Dedifferentiated amniotic fluid mesenchymal stem cell (primary cell): ENCODE data around the gene APH1A.
A peak's percentile ranks its signal among the peaks of the same experiment; 100 is the strongest.
"Not testable (repeated sequence)": the region's sequence is repeated elsewhere in the genome, so short reads cannot be mapped to it uniquely, and the experiment has no call there.

Source experiments
- DNase-seq: peaks from one replicate; pipeline ENCODE4 v3.0.0-alpha.2; 2016; ENCODE audit errors: extremely low spot score

Gene APH1A

DNA sequence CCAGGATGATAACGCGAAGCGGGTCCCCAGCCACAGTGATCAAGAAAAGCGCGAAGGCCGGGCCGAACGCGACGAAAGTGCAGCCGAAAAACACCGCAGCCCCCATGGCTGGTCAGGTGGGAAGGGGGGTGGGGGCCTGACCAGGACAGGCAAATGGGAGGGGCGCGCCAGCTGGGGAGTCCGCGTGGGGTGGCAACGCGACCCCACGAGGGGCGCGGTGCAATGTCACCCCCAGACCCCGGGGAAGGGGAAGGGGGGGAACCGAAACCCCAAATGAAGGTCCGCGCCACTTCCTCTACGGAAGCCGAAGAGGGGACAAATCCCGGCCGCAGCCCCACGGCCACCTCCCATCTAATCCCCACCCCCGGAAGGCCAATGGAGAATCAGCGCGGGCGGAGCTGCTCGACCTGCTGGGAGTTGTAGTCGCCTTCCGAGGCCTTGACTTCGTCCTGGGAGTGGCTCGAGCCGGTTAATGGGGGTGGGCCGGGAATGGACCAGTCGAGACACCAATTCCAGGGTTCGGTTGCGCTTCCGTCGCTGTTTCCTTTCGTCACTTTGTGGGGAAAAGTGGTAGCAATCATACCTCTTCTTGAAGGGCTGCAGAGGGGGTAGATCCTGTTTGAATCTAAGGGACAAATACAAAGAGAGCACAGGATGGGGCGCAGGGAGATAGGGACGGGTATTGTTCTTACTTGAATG lies at the start of gene APH1A:
APH1A (minus strand) TSS at position 312 of the 699 bp plus-strand sequence; CDS start at position 106, 206 bp downstream.
- DNase-seq: peak; percentile 95

DNA sequence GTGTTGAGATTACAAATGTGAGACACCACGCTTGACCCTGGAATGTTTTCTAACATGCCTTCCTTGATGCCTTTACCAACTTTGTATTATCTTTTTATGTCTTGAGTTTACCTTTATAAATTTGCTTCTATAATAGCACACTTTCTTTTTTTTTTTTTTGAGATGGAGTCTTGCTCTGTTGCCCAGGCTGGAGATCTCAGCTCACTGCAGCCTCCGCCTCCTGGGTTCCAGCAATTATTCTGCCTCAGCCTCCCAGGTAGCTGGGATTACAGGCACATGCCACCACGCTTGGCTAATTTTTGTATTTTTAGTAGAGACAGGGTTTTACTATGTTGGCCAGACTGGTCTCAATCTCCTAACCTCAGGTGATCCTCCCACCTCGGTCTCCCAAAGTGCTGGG lies 45.9 kb upstream of the APH1A start:
- DNase-seq: not testable (repeated sequence)

DNA sequence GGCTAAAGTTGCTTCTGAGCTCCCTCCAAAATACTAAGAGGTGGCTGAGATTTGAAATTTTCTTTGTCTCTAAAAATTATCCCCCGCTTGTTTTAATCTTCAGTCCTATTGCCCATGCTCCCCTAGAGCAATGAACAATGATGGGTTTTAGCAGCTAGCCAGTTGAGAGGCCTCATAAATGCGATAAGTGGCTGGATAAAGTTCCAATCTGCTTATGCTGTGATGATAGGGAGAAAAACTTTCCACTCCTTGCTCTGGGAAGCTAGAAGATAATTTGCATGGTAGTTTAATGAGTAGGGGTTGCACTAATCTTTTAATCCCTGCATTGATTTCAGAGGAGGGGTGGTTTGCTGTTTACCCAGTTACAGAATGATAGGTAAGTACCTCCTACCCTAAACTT lies 42.9 kb upstream of the APH1A start:
- no peak for DNase-seq

DNA sequence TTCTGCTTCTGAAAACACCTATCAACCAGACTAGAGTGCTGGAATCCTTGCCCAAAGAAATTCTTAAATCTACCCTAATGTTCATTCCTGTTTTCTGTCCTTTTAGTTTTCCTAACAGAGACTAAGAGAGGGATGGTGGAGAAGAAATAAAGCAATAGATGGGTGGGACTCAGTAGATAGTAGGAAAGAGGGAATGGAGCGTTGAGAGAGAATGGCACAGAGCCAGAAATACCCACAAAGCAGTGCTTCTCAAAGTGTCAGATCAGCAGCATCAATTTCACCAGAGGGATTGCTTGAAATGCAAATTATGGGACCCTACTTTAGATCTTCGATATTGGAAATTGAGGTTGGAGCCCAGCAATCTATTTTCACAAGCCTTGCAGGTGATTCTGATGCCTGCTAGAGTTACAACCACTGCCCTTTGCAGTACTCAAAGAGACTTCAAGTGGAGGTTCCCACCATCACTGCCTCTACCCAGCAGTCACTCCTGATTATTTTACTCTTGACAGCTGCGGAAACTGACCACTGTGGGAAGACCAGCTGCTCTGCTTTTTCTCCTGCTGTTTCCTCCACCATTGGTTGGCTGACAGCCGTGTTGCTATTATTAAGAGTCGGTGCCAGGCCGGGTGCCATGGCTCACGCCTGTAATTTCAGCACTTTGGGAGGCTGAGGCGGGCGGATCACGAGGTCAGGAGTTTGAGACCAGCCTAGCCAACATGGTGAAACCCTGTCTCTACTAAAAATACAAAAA lies 41.1 kb upstream of the APH1A start:
- no peak for DNase-seq

DNA sequence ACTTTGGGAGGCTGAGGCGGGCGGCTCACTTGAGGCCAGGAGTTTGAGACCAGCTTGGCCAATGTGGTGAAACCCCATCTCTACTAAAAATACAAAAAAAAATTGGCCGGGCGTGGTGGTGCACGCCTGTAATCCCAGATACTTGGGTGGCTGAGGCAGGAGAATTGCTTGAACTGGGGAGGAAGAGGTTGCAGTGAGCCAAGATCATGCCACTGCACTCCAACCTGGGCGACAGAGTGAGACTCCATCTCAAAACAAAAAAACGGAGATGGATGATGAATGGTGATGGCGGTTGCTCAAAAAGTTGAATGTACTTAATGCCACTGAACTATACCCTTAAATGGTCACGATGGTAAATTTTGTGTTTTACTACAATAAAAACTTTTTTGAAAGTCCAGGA lies 39.8 kb upstream of the APH1A start:
- DNase-seq: not testable (repeated sequence)

DNA sequence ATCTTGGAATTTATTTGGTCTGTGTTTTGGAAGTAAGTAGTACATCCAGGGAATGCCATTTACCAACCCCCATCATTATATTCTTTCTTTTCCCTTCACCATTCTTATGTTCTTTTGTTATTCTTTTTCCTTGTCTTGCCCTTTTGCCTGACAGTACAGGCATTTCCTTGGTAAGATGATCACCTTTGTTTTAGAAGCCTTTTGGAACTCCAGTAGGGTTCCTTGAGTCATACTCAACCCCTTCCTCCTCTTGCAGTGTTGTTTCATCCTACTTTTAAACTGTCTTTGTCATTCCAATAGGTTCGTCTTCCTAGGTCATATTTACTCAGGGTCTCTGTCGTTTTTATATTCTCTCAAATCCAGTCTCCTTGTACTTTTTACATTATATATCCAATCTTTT lies 34.1 kb upstream of the APH1A start:
- no peak for DNase-seq

DNA sequence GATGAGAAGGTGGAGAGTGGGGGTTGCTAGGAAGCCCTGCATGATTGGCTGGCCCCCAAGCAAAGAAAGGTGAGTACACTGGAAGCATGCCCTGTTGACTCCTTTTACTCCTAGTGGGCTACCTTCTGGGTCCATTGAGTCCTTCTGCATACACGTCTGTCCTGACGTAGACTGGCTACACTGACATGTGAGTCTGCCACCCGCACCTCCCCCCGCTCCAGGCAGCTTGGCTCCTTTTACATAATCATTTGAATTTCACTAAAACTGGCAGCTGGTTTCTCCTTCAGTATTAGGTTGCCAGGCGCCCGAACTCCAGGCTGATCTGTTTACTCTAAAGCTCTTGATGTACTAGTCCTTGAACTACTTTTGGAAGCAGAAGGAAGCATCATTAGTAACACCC lies 33.5 kb upstream of the APH1A start:
- DNase-seq: no peak

DNA sequence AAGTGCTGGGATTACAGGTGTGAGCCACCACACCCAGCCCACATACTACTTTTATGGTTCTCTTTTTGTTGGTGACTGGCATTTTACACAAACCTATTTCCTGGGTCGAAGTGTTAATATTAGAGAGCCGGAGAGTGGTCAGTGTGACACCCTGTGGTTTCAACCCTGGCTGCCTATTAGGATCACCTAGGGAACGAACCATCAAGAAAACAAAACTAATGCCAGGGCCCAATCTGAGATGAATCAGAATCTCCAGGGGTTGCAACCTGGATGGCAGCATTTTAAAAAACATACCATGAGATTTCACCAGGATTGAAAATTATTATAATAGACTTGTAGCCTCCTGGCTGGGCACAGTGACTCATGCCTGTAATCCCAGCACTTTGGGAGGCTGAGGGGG lies 30.9 kb upstream of the APH1A start:
- no peak for DNase-seq

DNA sequence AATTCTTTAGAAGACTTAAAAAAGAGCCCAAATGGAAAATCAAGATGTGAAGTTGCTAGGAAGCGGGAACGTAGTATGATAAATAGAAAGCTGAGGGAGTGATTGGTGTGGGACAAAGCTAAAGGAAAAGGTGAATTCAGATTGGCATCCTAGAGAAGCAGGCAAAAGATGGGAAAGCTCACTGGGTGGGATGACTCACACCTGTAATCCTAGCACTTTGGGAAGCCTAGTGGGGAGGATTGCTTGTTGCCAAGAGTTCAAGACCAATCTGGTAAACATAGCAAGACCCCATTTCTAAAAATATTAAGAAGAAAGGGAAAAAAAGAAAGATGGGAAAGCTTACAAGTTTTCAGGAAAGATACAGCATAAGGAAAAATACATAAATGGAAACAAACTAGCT lies 26.7 kb upstream of the APH1A start:
- DNase-seq: no peak

DNA sequence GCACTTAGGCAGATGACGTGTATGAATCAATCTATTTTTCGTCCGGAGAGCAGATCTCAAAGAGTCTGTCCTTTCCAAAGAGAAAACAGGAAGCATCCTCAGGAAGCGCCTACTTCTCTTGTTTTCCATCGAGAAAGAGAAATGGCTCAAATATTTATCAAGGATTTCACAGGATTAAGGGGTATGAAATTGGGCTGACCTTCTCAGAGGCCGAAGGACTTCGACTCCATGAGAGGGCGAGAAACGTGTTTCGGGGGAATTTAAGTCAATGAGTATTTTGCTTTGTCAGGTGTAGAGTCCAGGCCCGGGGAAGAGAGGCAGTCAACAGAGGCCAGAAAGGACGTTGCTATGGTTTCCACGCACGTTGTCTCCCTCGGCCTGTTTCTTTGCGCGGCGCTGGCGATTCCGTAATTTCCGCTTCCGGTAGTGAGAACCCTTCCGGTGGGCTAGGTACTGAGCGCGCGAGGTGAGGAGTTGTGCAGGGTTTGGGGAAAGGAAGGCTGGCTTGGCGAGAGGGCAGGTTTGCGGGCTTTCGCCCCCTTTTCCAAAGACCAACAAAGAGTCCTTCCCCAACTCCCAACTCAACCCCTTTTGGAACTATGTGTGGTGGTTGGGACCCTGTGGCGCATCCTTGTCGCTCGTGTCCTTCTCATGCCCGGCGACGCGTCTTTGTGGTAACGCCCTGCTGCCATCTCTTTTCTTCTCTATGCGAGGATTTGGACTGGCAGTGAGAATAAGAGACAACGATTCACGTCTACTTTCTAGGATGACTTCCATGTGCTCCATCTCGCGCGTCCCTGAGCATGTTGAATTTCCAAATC lies 24.8 kb upstream of the APH1A start, which contains the start of gene MRPS21:
MRPS21 (plus strand) TSS at position 429 of the 821 bp plus-strand sequence. CDS start 506 bp downstream, outside the sequence.
- peak; percentile 94 for DNase-seq

DNA sequence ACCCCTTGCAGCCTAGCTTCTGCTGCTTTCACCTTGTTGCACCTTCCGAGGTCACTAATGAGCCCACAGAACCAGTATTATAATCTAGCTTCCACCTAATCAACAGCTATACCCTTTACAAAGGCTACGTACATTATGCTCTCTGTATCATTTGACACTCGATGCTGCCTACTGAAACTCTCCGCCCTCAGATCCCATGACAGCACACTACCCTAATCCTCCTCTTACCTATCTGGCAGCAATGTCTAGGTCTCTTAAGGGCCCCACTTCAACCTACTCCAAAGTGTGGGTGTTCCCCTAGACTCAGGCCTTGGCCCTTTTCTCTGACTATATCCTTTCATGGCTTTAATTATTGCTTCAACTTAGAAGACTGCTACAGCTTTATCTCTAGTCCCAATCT lies 20.0 kb upstream of the APH1A start:
- no peak for DNase-seq

DNA sequence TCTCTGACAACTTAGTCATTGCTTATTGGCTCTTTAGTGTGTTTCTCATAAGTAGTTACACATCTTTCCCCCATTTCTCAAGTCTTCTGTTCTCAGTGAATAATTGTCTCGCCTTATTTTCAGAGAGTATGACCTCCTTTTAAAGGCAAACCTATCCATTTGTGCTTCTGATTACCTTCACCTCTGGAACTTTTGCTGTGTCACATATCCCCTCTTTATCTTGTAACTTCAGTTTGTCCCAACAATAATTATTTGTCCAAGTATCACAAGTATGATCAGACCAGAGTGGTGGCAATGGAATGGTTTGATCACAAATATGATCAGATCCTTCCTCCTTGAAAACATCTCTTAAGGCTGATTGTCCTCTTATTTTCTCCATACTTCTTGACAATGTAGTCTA lies 19.6 kb upstream of the APH1A start:
- DNase-seq: no peak

DNA sequence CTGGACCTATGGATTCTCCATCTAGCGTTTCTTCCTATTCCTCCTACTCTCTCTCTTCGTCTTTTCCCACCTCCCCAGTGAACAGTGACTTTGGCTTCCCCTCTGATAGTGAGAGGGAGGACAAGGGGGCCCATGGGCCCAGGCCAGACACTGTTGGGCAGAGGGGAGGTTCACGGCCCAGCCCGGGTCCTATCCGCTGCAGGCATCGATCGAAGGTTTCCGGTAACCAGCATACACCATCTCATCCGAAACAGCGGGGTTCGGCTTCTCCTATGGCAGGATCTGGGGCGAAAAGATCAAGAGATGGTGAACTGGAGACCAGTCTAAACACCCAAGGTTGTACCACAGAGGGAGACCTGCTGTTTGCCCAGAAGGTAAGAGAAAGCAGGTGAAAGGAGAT lies 14.4 kb upstream of the APH1A start:
- no peak for DNase-seq

DNA sequence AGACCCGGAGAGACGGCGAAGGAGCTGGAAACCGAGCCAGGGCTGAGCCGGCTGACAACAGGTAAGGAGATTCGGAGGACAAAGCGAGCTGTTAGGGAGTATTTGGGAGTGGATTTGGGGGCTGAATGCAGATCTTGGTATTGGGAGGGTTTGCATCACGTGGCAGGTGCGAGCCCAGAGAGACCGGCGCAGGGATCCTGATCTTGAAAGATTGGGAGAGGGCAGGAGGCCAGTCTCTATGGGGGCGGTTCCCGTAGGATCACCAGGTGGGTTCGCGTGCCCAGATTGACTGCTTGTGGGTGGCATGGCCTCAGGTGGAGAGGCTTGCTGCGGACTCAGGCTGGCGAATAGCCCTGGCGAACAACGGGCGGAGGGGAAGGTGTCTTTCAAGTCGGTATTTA lies 13.7 kb upstream of the APH1A start:
- DNase-seq: no peak

DNA sequence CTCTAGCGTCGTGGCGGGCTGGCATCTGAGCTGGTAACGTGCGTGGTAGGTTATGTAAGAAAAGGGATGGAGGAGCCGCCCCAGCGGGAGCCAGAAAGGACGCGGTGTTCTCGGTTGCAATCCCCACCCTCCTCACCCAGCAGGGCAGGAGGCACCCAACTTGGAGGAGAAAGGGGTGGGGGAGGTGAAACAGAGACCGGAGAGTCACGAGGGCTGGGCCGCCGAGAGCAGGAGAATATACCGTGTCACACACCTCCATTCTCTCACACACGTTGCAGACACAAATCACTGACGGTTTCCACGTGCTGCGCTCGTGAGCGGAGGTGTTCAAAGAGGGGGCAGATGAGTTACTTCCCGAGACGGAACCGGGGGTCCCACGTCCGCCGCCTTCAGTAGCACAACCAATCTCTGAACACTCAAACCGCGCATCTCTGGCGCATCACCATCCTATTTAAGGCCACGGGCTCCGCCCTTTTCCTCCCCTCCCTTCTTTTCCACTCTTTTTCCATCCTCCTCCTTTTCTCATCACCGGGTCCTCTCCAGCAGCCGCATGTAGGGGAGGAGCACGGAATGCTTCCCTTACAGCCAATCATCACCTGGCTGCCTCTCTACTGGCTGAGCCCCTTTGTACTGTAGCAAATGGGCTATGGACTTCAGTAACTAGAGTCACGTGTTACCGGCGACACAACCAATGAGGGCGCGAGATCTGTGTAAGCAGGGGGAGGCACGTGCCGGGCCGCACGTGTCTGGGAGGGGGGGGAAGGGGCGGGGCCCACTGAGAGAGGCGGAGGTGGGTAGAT lies 13.1 kb upstream of the APH1A start, which contains the start of gene CIART:
CIART (plus strand) TSS at position 797 of the 800 bp plus-strand sequence. CDS start 714 bp downstream, outside the sequence.
- peak; percentile 99 for DNase-seq

DNA sequence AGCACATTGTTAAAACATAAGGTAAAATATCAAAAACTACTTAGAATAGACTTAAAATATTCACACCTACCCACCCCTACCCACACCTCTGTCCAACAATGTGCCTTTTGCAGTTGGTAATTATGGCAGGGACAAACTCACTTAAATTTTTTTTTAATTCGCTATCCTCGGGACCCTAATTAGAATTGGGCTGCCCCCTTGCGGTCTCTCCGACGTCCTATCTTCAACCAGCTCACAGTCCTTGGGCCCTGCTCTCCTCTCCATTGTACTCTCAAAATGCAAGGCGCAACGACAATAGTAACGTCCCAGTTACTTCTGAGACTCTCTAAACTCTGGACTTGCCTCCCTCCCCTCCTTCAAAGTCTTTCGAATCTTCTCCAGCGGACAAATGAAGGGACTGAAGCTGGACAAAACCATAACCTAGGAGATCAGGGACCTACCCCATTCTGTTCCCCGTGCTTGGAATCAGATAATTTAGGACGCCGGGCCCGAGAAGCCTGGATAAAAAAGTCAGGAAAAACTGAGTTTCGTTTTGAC lies 12.5 kb upstream of the APH1A start:
- DNase-seq: peak; percentile 75

DNA sequence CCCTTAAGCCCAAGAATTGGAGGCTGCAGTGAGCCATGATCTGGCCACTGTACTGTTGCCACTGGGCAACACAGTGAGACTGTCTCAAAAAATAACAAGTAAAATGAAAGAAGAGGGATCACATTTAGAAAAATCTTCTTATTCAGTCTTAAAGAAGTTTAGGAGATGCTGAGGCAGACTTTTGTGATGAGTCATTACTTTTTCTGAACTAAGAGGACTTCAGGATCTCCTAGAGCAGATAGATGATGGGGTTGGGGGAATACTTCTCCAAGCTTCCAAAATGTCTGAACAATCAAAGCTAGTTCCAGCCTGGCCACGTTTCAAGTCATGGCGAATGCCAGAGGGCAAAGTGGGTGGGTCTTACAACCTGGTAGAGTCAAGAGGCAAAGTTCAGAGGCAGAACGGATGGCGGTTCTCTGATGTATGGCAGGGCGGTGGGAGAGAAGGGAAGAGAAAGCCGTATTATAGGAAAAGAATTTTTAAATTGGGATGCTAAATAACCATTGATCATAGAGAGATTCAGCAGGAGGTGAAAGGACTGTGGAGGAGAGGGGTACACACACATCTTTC lies 11.4 kb upstream of the APH1A start:
- no peak for DNase-seq

DNA sequence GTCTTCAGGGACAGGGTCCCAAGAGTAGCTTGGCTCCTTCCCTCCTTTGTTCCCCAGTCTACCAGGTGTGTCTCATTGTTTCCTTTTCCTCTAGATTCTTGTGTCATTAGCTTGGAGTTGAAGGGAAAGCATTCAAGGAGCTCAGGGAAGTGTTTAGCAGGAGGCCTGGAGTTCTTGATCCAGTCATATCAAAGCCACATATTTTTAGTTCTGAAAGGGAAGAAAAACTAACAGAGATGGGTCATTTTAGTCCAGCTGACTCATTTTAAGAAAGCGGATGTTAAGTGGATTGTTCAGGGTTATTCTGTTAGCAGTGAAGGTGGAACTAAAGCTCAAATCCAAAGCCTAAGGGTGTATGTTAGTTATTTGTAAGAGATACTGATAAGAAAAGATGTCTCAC lies 4.5 kb upstream of the APH1A start:
- no peak for DNase-seq

DNA sequence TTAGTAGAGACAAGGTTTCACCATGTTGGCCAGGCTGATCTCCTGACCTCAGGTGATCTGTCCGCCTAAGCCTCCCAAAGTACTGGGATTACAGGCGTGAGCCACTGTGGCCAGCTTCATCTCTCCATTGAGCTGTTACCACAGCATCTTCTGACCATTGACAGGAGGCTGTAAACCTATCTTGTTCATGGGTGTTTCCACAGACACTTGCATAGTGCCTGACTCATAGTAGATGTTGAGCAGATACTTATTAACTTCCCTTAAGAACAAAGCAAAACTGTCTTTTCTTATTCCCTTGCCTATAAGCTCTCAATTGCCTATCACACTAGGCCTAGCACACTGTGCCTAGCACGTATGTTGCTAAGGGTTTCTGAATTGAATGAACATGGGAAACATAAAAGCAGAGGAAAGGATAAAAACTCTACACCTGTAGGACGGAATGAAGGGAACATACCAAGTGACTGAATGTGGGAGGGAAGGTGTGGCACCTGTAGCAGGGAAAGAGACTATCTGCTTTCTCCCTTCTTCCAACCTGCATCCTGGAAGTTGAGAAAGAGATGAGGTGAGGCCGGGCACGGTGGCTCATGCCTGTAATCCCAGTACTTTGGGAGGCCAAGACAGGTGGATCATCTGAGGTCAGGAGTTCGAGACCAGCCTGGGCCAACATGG lies 2.6 kb upstream of the APH1A start:
- DNase-seq: no peak

DNA sequence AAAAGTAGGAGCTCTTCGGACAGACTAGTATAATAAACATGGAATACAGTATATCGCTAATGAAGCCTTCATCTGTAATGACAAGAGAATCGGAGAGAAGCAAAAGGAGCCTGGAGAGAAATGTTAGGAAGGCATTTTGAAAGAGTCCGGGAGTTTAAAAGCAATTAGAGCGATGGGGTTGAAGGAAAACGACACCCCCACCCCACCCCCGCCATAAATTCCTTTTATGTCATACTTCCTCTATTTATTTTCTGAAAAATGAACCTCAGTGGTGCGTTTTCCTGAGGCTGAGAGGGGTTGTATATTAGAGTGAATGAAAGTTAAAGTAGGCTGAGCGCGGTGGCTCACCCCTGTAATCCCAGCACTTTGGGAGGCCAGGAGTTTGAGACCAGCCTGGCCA lies 635 bp upstream of the APH1A start:
- no peak for DNase-seq
